NCI-H2196 (cell line): ENCODE results near the gene IDH2.
"Not testable (repeated sequence)": the region's sequence is repeated elsewhere in the genome, so short reads cannot be mapped to it uniquely, and the experiment has no call there.

Experiments
- DNase-seq: peaks from one replicate; lab custom pipeline; 2025; ENCODE audit not compliant: unreplicated experiment; lab: John Stamatoyannopoulos, UW

The IDH2 gene

GRCh38 chr15:90085565-90085964, 16.7 kb downstream of the IDH2 start:
- DNase-seq = no peak

DNA sequence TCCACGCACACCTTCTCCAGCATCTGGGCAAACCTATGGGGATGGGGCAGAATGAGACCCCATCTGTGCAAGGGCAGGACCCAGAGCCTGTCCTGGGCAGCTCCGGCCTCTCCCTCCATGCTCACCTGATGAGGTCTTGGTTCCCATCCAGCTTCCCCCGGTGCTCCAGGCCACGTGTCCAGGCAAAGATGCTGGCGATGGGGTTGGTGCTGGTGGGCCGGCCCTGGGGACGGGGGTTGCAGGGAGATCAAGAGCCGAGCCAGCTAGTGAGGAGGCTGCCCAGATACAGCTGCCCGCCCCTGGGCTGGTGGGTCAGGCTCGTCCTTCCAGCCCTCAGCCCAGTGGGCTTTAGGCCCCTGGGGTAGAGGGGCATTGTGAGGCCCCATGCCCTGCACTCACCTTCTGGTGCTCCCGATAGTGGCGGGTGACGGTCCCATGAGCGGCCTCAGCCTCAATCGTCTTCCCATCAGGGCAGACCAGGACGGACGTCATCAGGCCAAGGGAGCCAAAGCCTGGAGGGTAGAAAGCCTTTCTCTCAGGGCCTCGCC, 17.3 kb downstream of the IDH2 start:
- no peak for DNase-seq

DNA sequence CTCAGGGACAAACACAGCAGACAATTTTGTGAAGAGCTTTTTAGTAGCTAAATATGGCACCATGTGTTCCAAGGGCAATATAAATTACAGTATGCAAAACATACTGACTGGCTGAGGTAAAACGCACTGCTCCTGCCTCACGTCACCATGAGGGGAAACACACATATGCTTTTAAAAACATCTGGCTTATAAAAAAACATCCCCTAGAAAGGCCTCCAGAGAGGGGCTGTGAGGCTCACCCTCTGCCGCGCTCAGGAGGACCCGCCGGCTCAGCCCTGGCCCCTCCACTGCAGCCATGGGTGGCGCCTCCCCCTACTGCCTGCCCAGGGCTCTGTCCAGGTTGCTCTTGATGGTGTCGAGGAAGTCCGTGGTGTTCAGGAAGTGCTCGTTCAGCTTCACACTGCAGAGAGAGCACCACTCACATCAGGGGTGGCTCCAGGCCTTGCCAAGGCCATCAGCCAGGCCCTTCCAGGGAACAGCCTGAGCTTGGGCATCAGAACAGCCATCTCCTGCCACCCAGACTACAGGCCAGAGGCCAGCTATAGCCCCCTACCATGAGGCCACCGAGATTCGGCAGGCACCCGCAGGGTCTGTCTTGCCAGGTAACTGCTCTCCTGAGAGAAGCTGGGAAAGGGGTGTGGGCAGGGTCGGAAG, 18.2 kb downstream of the IDH2 start:
- DNase-seq = no peak

DNA sequence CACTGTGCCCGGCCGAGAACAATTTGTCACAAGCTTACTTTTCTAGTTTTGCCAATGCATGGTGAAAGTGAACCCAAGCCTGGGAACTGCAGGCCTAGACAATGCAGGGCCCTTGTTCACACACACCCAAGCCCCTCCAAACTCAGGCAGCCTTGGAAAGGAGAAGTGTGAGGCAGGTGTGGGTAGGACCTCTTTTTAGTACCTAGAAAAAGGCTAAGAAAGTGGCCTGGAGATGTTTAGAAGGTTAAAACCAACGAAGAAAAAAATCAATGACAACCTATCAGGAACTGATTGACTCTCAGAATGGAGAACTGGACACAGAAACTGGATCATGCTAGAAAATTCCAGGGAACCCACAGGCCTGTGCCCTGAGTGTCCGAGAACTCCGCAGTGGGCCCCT, 18.8 kb downstream of the IDH2 start:
- DNase-seq = no peak

DNA sequence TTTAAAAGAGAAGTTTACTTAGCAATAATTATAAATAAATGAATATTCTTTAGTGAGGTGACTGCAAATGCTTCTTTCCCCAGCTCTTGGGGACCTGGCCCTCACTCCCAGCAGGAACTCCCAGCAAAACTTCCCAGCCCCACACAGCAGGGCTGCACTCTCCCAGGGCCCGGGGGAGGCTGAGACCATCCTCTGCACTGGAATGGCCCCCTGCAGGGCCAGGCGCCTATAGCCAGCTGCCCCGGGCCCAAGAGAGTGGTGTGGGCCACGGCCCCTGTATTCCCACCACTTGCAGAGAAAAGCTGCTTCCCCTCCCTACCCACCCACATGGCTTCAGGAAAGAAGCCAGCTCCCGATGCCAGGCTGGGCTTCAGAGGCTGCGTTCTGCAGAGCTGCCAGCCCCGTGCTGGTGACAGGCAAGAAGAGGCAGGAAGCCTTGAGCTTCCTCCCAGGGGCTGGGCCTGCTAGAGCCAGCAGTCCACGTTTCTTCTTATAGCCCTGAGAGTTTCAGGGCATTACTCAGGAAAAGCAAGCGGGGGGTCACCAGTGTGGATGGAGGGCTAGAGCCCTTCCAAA, 20.0 kb downstream of the IDH2 start:
- DNase-seq = no peak

GRCh38 chr15:90080818-90081393, 21.4 kb downstream of the IDH2 start:
- DNase-seq = no peak

DNA sequence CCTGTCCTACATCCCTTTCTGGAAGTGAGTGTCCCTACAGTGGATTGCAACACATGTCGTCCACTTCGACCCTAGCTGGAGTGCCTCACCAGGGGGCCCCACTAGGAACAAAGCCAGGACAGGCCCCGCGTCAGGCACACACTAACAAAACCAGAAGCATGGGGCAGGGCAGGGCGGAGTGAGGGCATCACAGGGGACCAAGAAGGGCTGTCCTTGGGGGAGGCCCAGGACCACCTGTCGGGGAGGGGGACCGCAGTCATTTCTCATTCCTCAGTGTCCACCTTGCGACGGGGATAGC, 21.9 kb downstream of the IDH2 start:
- DNase-seq = no peak

- DNase-seq = no peak
Measured at GRCh38 chr15:90079619-90080457, 22.4 kb downstream of the IDH2 start.

DNA sequence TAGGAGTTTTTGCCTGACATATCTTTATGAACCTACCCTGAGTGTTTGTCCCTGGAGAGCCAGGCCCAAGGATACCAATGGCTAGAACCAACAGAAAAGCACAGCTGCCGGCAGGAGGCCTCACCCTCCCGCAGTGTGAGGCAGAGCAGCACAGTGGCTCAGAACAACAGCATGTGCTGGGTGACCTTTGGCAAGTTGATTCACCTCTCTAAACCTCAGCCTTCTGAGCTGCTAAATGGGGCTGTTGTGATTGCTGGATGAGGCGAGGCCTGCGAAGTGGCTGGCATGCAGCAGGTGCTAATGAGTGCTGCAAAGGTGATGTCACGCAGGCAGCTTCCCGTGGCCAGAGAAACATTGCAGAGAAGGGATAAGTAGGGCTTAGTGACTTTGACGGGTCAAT, 23.3 kb downstream of the IDH2 start:
- no peak for DNase-seq

GRCh38 chr15:90076716-90077115, 25.6 kb downstream of the IDH2 start:
- DNase-seq = no peak

GRCh38 chr15:90075420-90076289, 26.6 kb downstream of the IDH2 start:
- DNase-seq = no peak

- no peak for DNase-seq
Measured at GRCh38 chr15:90074916-90075315, 27.4 kb downstream of the IDH2 start.

GRCh38 chr15:90074023-90074422, 28.2 kb downstream of the IDH2 start:
- DNase-seq = no peak

- DNase-seq = no peak
Measured at GRCh38 chr15:90072978-90073640, 29.2 kb downstream of the IDH2 start.

GRCh38 chr15:90071220-90071807, 31.0 kb downstream of the IDH2 start:
- peak; percentile 49 for DNase-seq

GRCh38 chr15:90070623-90071022, 31.6 kb downstream of the IDH2 start:
- not testable (repeated sequence) for DNase-seq

GRCh38 chr15:90067953-90068606, 34.2 kb downstream of the IDH2 start:
- no peak for DNase-seq

DNA sequence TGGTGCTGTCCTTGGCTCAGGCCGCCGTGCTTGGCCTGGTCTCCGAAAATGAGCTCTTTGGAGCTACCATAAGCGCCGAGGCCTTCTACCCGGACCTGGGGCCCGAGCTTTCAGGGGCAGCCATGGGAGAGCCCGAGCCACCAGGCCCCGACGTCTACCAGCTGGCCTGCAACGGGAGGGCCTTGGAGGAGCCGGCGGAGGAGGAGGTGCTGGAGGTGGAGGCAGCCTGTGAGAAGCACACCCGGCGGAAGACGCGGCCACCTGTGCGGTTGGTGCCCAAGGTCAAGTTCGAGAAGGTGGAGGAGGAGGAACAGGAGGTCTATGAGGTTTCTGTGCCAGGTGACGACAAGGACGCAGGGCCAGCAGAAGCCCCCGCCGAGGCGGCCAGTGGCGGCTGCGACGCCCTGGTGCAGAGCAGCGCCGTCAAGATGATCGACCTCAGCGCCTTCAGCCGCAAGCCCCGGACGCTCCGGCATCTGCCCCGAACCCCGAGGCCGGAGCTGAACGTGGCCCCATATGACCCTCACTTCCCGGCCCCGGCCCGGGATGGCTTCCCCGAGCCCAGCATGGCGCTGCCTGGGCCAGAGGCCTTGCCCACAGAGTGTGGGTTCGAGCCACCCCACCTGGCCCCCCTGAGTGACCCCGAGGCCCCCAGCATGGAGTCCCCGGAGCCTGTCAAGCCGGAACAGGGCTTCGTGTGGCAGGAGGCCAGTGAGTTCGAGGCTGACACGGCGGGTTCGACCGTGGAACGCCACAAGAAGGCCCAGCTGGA, 34.9 kb downstream of the IDH2 start:
- DNase-seq = no peak

- DNase-seq = no peak
Measured at GRCh38 chr15:90065682-90066049, 36.6 kb downstream of the IDH2 start.
